CD4-positive, alpha-beta T cell treated with Interleukin-4 for 1 hour (primary cell): ENCODE results near the gene GALNT17.

ENCODE experiments used
- DNase-seq, 2 donors: peaks; one replicate each; pipeline ENCODE4 v3.0.0-alpha.2; 2020 to 2022

Gene GALNT17

GRCh38 chr7:71402684-71403083 is 270.7 kb downstream of the GALNT17 start:
- no peak for DNase-seq

- DNase-seq: no peak
These were observed 271.4 kb downstream of the GALNT17 start for GRCh38 chr7:71403202-71403946.

DNA sequence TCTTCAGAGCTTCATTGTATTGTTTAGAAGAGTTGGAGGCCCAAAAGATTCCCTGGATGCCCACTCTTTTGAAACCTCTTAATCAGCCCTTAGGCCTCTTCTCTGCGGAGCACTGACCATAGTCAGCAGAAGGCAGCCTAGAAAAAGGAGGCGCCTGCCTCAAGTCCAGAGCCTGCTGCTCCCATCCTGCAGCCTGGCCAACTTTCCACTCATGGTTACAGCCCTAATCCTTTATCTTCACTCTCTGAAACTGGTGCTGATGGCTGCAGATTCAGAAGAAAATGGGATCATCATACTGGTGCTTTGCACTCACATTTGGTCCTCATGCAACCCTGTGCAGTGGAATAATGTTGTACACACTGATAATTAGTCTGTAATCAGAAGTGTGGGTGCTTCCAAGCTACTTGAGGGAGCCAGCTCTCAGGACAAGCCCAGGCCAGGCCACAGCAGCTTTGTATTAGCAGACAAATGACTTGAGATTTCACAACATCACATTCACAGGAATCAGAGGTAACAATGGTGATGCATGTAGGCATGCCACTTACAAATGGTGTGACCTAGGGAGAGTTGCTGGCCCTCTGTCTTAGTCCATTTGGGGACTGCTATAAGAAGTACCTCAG is 272.9 kb downstream of the GALNT17 start:
- DNase-seq: no peak

- no peak for DNase-seq
These were observed 276.3 kb downstream of the GALNT17 start for GRCh38 chr7:71408271-71408670.

GRCh38 chr7:71409550-71410157 is 277.7 kb downstream of the GALNT17 start:
- DNase-seq: no peak

- DNase-seq: no peak
These were observed 279.5 kb downstream of the GALNT17 start for GRCh38 chr7:71411475-71411874.

GRCh38 chr7:71414490-71414889 is 282.5 kb downstream of the GALNT17 start:
- no peak for DNase-seq

DNA sequence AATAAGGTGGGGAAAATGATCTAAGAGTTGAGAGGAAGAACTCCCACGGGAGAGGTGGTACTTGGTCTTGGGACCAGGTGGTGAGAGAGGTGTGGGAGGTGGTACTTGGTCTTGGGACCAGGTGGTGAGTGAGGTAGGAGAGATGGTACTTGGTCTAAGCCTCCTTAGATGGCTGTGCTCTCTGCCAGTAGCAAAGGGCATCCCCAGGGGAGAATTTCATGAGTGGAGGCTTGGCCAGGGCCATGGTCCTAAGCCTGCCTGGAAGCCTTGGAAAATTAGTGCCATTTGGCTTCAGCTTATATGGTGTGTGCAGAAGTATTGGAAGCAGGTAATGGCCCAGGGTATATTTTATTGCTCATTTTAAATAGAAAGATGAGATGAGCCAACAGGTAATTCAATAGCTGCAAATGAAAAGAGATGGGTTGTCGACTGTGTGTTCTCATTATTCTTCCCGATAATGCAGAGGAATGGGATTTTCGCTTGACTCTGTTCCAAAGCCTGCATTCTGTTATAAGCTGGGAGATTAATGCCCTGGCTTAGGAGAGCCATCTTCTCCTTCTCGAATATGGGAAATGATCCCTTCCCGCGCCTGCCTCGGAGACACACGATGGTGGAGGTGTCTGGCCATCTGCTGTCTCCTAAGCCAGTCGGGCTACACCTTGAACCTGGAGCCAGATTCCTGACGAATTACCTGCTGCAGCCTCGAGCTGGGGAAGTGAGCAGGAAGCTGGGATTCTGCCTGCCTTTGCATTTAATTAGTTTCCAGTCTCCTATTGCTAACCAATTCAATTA is 287.8 kb downstream of the GALNT17 start:
- DNase-seq: no peak

- DNase-seq: no peak
These were observed 290.2 kb downstream of the GALNT17 start for GRCh38 chr7:71422104-71422503.

GRCh38 chr7:71424166-71425035 is 292.5 kb downstream of the GALNT17 start:
- no peak for DNase-seq

GRCh38 chr7:71429083-71429482 is 297.1 kb downstream of the GALNT17 start:
- DNase-seq: no peak

GRCh38 chr7:71430246-71430645 is 298.3 kb downstream of the GALNT17 start:
- no peak for DNase-seq

GRCh38 chr7:71439321-71439720 is 307.4 kb downstream of the GALNT17 start:
- no peak for DNase-seq

DNA sequence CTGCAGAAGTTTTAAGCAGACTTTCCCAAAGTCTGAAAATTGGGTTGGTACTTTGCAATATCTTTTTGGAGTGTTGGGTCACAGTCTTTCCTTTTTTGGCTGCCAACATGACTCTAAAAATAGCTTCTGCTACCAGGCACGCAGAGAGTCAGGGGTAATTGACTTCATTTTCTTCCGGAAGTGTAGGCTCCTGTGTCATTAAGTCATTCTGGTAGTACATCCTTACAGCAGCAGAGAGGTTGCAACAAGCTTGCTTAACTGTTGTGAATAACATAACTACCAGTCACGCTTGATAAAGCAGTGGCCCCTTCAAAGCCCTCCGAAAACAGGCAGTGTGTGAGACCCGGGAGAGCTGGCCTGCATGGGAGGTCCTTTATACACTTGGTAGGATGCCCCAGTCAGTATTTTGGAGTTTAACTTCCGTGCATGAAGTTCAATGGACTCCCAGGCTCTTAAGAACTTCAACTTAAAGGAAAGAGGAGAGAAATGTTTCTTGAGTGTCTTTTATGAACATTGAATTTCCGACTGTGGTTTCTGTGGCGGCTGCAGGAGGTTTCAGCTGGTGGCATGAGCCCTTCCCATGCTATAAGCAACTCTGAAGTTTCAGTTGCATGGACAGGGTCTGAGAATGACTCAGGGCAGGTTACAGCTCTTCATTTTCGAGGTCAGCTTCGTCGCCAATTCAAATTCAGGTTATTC is 310.7 kb downstream of the GALNT17 start:
- no peak for DNase-seq

- DNase-seq: no peak
These were observed 311.2 kb downstream of the GALNT17 start for GRCh38 chr7:71443191-71443530.

DNA sequence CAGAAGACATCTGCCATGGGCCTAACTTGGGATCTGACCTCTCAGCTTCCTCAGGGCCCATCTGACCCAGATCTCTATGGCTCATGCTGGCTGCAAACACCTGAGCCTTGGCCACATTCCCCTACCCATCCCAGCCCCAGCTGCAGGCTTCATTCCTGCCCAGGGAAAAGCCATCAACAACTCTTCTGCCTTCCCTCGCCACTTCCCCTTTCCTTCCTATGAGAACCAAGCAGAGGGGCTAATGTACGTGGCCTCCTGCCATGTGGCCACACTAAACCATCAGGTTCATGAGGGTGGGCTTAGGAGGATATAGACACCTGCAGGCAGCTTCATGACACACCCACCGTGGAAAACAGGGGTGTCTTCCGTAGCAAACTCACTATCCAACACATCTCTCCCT is 312.2 kb downstream of the GALNT17 start:
- no peak for DNase-seq

DNA sequence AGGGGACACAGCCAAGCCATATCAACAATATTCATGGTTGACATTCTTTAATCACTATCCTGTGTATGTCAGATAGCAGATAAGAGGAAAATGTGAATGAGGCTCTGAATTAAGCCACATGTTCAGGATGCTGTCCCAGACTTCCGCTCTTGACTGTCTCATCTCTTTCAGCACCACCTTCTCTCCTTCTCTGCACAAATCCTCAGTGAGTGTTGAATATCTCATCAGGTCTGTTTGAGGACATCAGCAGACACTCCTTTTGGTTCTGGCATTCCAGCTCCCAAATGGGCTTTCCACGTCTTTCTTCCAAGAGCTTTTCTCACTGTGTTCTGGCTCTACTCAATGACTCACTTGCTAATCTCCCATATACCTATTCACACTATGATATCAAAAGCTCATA is 321.7 kb downstream of the GALNT17 start:
- DNase-seq: no peak

- no peak for DNase-seq
These were observed 323.0 kb downstream of the GALNT17 start for GRCh38 chr7:71454981-71455380.

DNA sequence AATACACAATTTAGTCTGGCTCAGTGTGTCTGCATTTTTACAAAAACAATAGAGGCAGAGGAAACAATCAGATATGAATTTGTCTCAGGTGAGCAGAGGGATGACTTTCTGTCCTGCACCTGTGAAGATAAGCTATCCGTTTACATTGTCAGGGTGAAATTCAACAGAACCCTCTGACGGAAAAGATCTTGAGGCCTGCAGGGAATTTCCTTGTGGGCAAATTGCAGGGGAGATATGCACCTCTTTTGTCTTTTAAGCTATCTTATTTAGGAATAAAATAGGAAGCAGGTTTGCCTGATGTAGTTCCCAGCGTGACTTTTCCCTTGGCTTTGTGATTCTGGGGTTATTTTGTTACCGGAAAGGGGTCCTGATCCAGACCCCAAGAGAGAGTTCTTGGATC is 325.1 kb downstream of the GALNT17 start:
- DNase-seq: no peak

DNA sequence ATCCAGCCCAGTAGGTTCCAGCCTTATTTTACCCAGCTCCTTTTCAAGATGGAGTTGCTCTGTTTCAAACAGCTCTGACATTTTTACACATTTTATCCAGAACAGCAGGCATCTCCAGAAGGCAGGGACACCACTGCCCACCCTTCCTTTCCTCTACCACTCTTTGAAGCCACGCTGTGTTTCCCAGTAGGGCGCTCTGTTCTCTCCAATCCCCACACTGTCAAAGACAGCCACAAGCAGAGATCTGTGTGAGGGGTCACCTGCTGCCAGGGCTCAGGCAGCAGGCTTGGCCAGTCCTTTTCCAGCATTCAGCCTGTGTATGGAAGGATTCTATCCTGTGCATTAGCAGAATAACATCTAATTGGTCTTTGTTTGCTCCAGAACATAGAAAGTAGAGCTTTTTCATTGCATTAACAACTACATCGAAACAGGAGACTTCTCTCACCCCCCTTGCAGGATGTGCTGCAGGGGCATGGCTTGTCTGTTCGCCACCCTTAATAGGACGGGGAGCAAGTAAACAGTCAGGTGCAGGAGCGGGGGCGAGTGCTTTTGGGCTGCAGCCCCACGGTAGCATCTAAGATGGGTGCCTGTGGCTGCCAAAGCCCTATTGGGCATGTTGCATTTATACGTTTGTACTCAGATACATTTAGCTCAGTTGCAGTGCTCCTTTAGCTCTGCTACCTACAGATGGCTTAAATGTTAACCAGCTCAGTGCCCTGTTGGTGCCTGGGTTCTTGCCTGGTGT is 326.1 kb downstream of the GALNT17 start:
- no peak for DNase-seq

- no peak for DNase-seq
These were observed 327.2 kb downstream of the GALNT17 start for GRCh38 chr7:71459132-71459531.
